Mucosa of stomach (tissue), 1 donor: Measurements from ENCODE around the gene TNFRSF25.

Experiments used
- H3K27me3 ChIP-seq: one replicate; pipeline ENCODE4 v1.7.0; 2013; ENCODE audit warnings: mild to moderate bottlenecking, low read length; ENCODE audit not compliant: control insufficient read depth, insufficient read depth
- H3K36me3 ChIP-seq: one replicate; pipeline ENCODE4 v1.7.0; 2013; ENCODE audit warnings: low read length; ENCODE audit not compliant: control insufficient read depth, insufficient read depth
- H3K4me1 ChIP-seq: one replicate; pipeline ENCODE4 v1.7.0; 2013; ENCODE audit warnings: mild to moderate bottlenecking, low read length; ENCODE audit not compliant: control insufficient read depth, insufficient read depth
- H3K4me3 ChIP-seq: one replicate; pipeline ENCODE4 v1.7.0; 2013; ENCODE audit warnings: low read length
- H3K9ac ChIP-seq: one replicate; pipeline ENCODE4 v1.7.0; 2013; ENCODE audit warnings: mild to moderate bottlenecking, low read length, moderate library complexity
- H3K9me3 ChIP-seq: one replicate; pipeline ENCODE4 v1.7.0; 2013; ENCODE audit warnings: mild to moderate bottlenecking, low read length, moderate library complexity; ENCODE audit not compliant: control insufficient read depth
- donor health status: Pancreatic carcinoma.

The TNFRSF25 gene

GRCh38 chr1:6419397-6419803 lies 46.6 kb downstream of the TNFRSF25 start:
- H3K27me3 ChIP-seq: peaks cover 97% of the 10 kb centered on the region

DNA sequence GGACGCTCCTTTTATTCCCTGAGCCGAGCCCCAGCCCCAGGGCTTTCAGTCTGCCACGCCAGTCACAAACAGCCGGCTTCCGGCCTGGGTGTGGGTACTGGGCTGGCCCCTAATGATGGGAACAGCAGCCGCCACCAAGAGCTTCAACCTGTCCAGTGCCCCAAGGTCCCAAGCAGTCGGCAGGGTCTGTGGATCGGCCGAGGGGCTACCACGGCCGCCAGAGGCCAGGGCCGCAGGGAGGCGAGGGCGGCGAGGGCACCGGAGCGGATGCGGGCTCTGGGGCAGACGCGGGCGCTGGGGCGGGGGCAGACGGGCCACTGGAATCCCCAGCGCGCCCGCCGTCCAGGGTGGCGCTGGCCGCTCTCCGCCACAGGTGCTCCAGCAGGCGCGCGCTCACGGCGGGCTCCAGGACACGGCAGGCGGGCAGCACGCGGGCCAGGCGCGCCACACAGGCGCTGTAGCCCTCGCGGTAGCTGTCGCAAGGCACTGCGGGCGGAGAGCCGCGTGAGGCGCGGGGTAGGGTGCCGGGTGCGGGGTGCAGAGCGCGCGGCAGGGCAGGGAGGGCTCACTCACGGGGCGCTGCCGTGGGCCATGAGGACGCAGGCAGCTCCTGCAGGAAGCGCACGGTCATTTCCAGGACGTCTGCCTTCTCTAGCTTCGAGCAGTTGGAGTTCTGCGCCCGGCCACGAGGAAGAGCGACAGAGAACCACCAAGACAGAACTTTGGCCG lies 47.1 kb downstream of the TNFRSF25 start:
- H3K4me3 ChIP-seq: no peak overlapping the region
- H3K9ac ChIP-seq: no peak overlapping the region
- H3K27me3 ChIP-seq: peaks cover 95% of the 10 kb centered on the region
- H3K36me3 ChIP-seq: no peaks in the 10 kb centered on the region
- peaks cover 44% of the 10 kb centered on the region for H3K4me1 ChIP-seq
- no peaks in the 10 kb centered on the region for H3K9me3 ChIP-seq

More at GRCh38 chr1:6419397-6419803, 46.6 kb downstream of the TNFRSF25 start:
- Histone ChIP-seq H3K4me3 (no peak overlapping the region), H3K9me3 (no peaks in the 10 kb centered on the region), H3K4me1 (peaks cover 45% of the 10 kb centered on the region), H3K9ac (no peak overlapping the region), H3K36me3 (no peaks in the 10 kb centered on the region)

DNA sequence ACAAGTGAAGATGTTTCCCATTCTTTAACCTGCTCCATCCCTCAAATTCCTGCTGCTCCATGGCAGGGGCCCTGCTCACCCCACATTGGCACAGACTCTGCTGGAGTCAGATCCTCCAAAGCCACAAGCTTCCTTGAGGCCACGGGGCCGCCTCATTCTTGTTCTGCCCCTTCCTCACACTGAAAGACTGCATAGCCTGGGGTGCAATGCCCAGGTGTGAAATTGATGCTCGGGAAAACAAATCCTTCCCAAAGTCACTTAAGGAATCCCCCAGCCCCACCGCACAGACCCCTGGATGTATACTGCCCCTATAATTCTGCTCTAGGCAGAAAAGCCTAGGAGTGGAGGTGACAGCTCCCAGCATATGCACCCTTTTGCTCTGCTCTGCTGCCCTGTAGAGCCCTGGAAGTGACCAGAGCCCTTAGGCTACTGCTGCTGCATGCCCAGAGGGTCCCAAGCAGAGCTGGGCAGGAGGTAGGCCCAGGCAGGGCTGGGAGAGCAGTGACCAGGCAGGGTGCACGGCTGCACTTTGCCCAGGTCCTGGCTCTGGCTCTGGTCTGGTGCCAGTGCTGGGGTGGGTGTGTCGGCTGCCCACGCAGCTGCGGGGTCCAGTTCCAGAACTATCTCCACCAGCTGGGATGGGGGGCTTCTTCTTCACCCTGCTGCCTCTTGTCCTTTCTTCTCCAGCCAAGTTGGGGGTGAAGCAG lies 47.9 kb downstream of the TNFRSF25 start:
- Histone ChIP-seq H3K4me1 (peaks cover 40% of the 10 kb centered on the region), H3K4me3 (no peak overlapping the region), H3K9me3 (no peaks in the 10 kb centered on the region), H3K27me3 (peaks cover 94% of the 10 kb centered on the region), H3K36me3 (no peaks in the 10 kb centered on the region), H3K9ac (no peak overlapping the region)

- Histone ChIP-seq H3K9me3 (no peaks in the 10 kb centered on the region), H3K4me1 (peaks cover 40% of the 10 kb centered on the region), H3K4me3 (no peak overlapping the region), H3K36me3 (no peaks in the 10 kb centered on the region), H3K27me3 (peaks cover 86% of the 10 kb centered on the region), H3K9ac (no peak overlapping the region)
Measured at GRCh38 chr1:6416906-6417305, 49.1 kb downstream of the TNFRSF25 start.

DNA sequence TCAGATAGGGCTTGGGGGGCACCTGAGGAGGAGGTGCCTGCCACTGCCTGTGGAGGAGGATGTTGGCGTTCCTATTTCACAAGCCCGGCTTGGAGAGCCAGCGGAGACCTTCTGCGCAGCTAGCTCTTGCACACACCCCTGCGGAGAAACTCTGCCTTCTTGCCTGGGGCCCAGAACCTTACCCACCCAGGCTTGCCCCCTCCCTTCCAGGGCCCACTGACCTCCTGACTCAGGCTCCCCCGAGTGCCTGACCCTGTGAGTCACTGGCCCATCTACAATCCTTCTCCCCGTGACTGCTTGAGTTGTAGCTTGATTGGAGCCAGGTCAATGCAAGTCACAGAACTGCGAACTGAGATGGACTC lies 49.7 kb downstream of the TNFRSF25 start:
- peaks cover 79% of the 10 kb centered on the region for H3K27me3 ChIP-seq
- no peaks in the 10 kb centered on the region for H3K9me3 ChIP-seq
- H3K4me1 ChIP-seq: peaks cover 40% of the 10 kb centered on the region
- no peak overlapping the region for H3K4me3 ChIP-seq
- H3K9ac ChIP-seq: no peak overlapping the region
- H3K36me3 ChIP-seq: no peaks in the 10 kb centered on the region

DNA sequence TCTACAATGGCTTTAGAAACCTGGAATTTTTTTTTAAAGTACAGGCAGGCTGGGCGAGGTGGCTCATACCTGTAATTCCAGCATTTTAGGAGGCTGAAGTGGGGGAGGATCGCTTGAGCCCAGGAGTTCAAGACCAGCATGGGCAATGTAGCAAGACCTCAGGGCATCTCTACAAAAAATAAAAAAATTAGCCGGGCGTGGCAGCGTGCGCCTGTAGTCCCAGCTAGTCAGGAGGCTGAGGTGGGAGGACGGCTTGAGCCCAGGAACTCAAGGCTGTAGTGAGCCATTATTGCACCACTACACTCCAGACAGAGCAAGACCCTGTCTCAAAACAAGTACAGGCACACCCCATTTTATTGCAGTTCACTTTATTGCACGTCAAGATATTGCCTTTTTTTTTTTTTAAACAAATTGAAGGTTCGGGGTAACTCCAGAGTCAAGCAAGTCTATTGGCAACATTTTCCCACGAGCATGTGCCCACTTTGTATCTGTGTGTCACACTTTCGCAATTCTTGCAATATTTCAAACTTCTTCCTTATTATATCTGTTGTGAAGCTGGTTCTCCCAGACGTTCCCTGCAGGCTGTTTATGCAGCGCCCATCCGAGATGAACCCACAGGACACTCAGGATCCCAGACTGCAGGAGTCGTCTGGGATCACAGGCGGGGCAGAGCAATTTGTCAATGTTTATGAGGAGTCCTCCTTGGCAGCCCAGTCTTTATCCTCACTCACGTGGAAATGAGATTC lies 50.9 kb downstream of the TNFRSF25 start:
- H3K36me3 ChIP-seq: no peaks in the 10 kb centered on the region
- H3K4me1 ChIP-seq: peaks cover 30% of the 10 kb centered on the region
- H3K9me3 ChIP-seq: no peaks in the 10 kb centered on the region
- no peak overlapping the region for H3K4me3 ChIP-seq
- no peak overlapping the region for H3K9ac ChIP-seq
- H3K27me3 ChIP-seq: peaks cover 67% of the 10 kb centered on the region

DNA sequence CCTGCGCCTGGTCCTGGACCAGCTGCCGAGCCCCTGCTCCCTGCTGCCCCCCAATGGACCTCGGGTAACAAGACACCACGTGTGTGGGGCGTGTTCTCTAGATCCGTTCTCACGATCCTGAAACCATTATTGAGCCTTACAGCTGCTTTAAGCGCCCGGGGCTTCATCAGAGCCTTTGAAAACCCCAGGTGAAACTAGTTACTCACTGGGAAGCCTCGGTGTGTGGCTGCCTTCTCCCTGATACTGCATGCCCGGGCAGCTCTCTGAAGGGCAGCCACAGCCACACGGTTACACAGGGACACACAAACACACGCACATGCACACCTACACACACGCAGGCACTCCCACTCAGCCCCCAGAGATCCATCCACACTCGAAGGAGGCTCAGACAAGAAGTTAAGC lies 51.5 kb downstream of the TNFRSF25 start:
- peaks cover 62% of the 10 kb centered on the region for H3K27me3 ChIP-seq
- no peaks in the 10 kb centered on the region for H3K9me3 ChIP-seq
- no peak overlapping the region for H3K9ac ChIP-seq
- H3K36me3 ChIP-seq: no peaks in the 10 kb centered on the region
- no peak overlapping the region for H3K4me3 ChIP-seq
- peaks cover 26% of the 10 kb centered on the region for H3K4me1 ChIP-seq

DNA sequence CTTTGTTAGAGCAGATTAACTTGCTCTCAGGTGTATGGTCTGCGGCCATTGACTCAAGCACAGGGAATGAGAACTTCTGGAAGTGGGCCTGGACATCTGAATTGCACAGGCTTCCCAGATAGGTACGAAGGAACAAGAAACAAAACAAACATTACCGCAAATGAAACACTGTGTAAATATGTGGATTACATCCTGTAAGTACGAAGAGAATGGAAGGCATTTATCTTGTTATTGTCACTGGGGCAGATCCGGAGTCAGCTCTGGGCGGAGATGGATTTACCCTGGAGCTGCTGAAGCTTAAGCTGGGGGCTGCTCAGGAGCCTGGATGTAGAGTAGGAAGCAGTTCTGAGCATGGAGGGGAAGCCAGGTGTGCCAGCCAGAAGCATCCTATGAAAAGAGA lies 53.1 kb downstream of the TNFRSF25 start:
- no peaks in the 10 kb centered on the region for H3K36me3 ChIP-seq
- peaks cover 47% of the 10 kb centered on the region for H3K27me3 ChIP-seq
- H3K9ac ChIP-seq: no peak overlapping the region
- no peaks in the 10 kb centered on the region for H3K9me3 ChIP-seq
- H3K4me3 ChIP-seq: no peak overlapping the region
- peaks cover 11% of the 10 kb centered on the region for H3K4me1 ChIP-seq
